Progenitor cell of endocrine pancreas (in vitro differentiated cells): Measurements from ENCODE around the gene ABHD14A. TPM values are rescaled to one million over a fixed set of nuclear protein-coding genes. Genes with fewer than 3 reads are reported as not detected.

Experiments used
- DNase-seq: peaks from one replicate; pipeline ENCODE4 v3.0.0; 2021; ENCODE audit warnings: low spot score; ENCODE audit not compliant: unreplicated experiment
- H3K27ac Mint-ChIP-seq: 2 replicates; pipeline ENCODE4 v1.8.0; 2021; ENCODE audit warnings: mild to moderate bottlenecking, moderate library complexity, mixed read lengths
- H3K27me3 Mint-ChIP-seq: 2 replicates; pipeline ENCODE4 v1.8.0; 2021; ENCODE audit warnings: mixed read lengths
- H3K36me3 Mint-ChIP-seq: 2 replicates; pipeline ENCODE4 v1.8.0; 2022; ENCODE audit warnings: mixed read lengths; ENCODE audit not compliant: insufficient read depth
- H3K4me1 Mint-ChIP-seq: 2 replicates; pipeline ENCODE4 v1.8.0; 2021; ENCODE audit warnings: low read depth, mixed read lengths
- H3K4me3 Mint-ChIP-seq: 2 replicates; pipeline ENCODE4 v1.8.0; 2021; ENCODE audit warnings: low read depth, mild to moderate bottlenecking, moderate library complexity, mixed read lengths
- H3K9me3 Mint-ChIP-seq: 2 replicates; pipeline ENCODE4 v1.8.0; 2021; ENCODE audit warnings: low read depth, mixed read lengths
- total RNA-seq: library from RNA; stranded (reverse); gene quantifications from 2 replicates; pipeline ENCODE4 v1.2.1, GENCODE V29; 2021
- TF ChIP-seq, protein P1 (sequence below): fragments of 200-600 bp; sonication (generic); IDR thresholded peaks from one replicate; pipeline ENCODE4 v1.5.0; 2021; ENCODE audit warnings: antibody characterized with exemption, mild to moderate bottlenecking; ENCODE audit not compliant: unreplicated experiment

ABHD14A gene
- total RNA-seq, 1 donor from 2014 or later: 19.4 TPM

- H3K9me3 Mint-ChIP-seq: no peaks in the 10 kb centered on the region
- DNase-seq: peak; percentile 20
- peaks cover 2% of the 10 kb centered on the region for H3K36me3 Mint-ChIP-seq
- no peaks in the 10 kb centered on the region for H3K27me3 Mint-ChIP-seq
- no peak overlapping the region for H3K27ac Mint-ChIP-seq
- peaks cover 12% of the 10 kb centered on the region for H3K4me1 Mint-ChIP-seq
- H3K4me3 Mint-ChIP-seq: peak overlapping the region; percentile 77
- TF ChIP-seq, protein P1, sequence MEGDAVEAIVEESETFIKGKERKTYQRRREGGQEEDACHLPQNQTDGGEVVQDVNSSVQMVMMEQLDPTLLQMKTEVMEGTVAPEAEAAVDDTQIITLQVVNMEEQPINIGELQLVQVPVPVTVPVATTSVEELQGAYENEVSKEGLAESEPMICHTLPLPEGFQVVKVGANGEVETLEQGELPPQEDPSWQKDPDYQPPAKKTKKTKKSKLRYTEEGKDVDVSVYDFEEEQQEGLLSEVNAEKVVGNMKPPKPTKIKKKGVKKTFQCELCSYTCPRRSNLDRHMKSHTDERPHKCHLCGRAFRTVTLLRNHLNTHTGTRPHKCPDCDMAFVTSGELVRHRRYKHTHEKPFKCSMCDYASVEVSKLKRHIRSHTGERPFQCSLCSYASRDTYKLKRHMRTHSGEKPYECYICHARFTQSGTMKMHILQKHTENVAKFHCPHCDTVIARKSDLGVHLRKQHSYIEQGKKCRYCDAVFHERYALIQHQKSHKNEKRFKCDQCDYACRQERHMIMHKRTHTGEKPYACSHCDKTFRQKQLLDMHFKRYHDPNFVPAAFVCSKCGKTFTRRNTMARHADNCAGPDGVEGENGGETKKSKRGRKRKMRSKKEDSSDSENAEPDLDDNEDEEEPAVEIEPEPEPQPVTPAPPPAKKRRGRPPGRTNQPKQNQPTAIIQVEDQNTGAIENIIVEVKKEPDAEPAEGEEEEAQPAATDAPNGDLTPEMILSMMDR: no peak
Observed at GRCh38 chr3:51942603-51943450, 32.0 kb upstream of the ABHD14A start.

DNA sequence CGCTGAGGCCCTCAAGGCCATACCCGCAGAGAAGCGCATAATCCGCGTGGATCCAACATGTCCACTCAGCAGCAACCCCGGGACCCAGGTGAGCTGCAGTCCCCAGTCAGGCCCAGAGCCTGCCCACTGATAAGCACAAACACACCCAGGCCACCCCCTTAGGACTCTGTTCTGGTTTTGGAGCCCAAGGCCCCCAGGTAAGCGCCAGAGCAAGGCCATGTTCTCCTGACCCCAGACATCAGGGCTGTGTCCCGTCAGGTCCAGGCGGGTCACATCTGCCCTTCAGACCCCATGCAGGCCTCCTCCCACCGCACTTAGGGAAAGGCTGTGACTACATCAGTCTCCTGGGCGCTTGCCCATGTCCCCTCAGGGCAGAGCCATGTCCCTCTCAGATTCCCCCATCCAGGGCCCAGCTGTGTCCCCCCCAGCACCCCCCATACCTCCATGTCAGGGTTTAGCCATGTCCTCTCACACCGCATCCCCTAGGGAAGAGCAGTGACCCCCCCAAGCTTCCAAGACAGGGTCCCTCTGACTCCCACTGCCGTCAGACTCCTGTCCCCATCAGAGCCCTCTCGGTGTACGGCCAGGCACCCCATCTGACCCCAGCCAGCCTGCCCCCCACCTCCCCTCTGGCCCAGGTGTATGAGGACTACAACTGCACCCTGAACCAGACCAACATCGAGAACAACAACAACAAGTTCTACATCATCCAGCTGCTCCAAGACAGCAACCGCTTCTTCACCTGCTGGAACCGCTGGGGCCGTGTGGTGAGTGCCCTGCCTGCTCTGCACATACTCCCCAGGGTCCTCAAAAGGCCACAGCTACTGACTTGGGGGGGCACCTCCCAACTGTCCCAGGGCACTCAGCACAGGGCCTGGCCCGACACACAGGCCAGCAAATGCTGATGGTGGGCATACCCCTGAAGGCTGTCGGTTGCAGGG lies 31.1 kb upstream of the ABHD14A start:
- no peaks in the 10 kb centered on the region for H3K27me3 Mint-ChIP-seq
- TF ChIP-seq, protein P1: no peak

GRCh38 chr3:51944451-51945021 lies 30.3 kb upstream of the ABHD14A start:
- H3K4me1 Mint-ChIP-seq: peaks cover 12% of the 10 kb centered on the region
- peak; percentile 9 for DNase-seq
- TF ChIP-seq, protein P1: no peak
- no peak overlapping the region for H3K4me3 Mint-ChIP-seq
- no peaks in the 10 kb centered on the region for H3K9me3 Mint-ChIP-seq
- H3K27me3 Mint-ChIP-seq: no peaks in the 10 kb centered on the region
- no peaks in the 10 kb centered on the region for H3K36me3 Mint-ChIP-seq
- no peak overlapping the region for H3K27ac Mint-ChIP-seq

More for the DNA sequence above, 31.1 kb upstream of the ABHD14A start:
- Mint-ChIP-seq H3K9me3 (no peaks in the 10 kb centered on the region), H3K4me3 (no peak overlapping the region), H3K27ac (no peak overlapping the region), H3K4me1 (peaks cover 12% of the 10 kb centered on the region), H3K36me3 (no peaks in the 10 kb centered on the region)
- peak; percentile 6 for DNase-seq

- Mint-ChIP-seq H3K27ac (peak overlapping the region; percentile 69), H3K27me3 (peaks cover 2% of the 10 kb centered on the region), H3K9me3 (no peaks in the 10 kb centered on the region), H3K4me1 (peaks cover 12% of the 10 kb centered on the region), H3K36me3 (no peaks in the 10 kb centered on the region), H3K4me3 (no peak overlapping the region)
- TF ChIP-seq, protein P1: no peak
- DNase-seq: peak; percentile 5
Observed at GRCh38 chr3:51945031-51945840, 29.6 kb upstream of the ABHD14A start.
